Right lung (tissue), 5 donors: Measurements from ENCODE around the gene TTLL11. TPM values are rescaled to one million over a fixed set of nuclear protein-coding genes. Genes with fewer than 3 reads are reported as not detected.
"Not testable (repeated sequence)": the region's sequence is repeated elsewhere in the genome, so short reads cannot be mapped to it uniquely, and the experiment has no call there.

ENCODE experiments used
- DNase-seq, 2 donors: peaks; one replicate each; pipeline ENCODE4 v3.0.0-alpha.2; 2013
- polyA plus RNA-seq, 5 donors: library from polyadenylated mRNA; unstranded; fragments of 120-200 nt; gene quantifications; one replicate each; pipeline versions ENCODE4 v1.2.1 to v1.2.3, GENCODE V29; 2013; ENCODE audit warnings: inconsistent platforms in 1 of 5, low replicate concordance in 1 of 5; ENCODE audit not compliant: insufficient read length in 5 of 5, insufficient read depth in 1 of 5

Gene TTLL11
- polyA plus RNA-seq, 5 donors = 8.3 to 11.7 (median 10.0) TPM

- no peak for DNase-seq
These were observed 88.5 kb downstream of the TTLL11 start for GRCh38 chr9:122004589-122004988.

DNA sequence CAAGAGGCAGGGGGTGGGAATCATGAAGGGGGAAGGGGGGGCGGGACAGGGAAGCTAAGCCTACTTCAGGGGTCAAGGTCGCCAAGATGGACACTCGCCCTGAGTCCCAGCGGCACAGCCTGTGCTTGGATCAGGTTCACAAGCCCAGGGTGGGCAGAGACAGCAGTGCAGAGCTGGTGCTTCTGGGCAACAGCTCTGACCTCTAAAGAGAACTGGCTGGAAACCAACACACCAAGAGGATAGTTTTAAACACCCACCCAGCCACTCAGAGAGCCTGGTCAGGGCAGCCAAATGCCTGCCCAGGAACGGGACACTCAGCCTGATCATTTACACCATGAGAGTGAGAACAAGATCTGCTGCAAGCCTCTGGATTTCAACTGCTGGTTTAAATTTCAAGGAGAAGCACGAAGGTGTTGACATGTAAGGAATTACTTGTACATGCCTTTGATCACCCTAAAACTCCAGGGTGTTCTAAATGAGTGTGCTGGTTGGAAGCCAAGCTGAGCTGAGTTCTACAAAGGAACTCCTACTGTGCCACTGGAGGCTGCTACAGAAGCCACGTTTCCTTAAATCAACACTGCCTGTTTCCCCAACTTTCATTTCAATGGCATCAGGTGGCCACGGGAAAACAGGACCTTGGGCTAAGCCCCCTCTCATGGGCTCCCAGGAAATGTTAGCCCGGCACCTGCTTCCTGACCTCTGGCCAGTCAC is 91.5 kb downstream of the TTLL11 start:
- no peak for DNase-seq

DNA sequence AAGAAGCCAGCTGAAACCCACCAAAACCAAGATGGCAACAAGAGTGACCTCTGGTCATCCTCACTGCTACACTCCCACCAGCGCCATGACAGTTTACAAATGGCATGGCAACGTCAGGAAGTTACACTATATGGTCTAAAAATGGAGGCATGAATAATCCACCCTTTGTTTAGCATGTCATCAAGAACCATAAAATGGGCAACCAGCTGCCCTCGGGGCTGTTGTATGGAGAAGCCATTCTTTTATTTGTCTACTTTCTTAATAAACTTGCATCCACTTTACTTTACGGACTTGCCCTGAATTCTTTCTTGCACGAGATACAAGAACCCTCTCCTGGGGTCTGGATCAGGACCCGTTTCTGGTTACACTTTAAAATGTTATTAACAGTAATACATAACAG is 92.6 kb downstream of the TTLL11 start:
- DNase-seq = not testable (repeated sequence)

GRCh38 chr9:121999556-121999955 is 93.6 kb downstream of the TTLL11 start:
- DNase-seq = no peak

DNA sequence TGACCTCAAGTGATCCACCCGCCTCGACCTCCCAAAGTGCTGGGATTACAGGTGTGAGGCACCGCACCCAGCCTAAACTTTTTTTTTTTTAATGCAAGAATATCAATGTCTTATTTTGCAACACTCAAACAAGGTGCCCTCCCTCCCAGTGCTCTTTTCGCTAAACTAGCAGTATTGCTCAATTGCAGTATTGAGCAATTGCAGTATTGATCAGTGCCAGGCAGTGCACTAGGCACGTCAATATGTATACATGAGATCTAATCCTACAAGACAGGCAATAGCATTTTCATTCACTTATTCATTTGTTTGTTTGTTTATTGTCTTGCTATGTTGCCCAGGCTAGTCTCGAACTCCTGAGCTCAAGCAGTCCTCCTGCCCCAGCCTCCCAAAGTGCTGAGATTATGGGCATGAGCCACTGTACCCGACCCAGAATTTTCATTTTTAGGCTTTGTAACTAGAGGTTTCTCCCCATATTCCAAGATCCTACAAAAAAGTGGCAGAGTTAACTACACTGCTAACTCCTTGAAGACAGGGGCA is 94.5 kb downstream of the TTLL11 start:
- DNase-seq = no peak

DNA sequence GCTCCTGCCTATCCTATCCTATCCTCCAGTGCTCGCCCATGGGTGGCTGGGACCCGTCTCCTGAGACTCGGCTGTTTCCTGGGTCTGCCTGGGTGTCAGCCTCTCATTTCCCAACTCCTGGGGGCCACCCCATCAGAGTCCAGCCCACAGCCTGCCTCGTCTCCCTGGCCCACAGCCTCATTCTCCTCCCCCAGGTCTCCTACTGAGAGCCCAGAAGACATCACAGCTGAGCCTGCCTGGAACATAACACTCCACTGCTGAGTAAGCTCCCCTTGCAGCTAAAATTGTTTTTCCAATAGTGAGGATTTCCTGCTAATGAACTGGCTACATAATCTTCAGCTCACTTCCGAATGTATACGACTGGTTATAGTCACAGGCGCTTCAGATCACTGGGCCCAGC is 95.3 kb downstream of the TTLL11 start:
- DNase-seq = peak in 1 of 2 donors; percentile 48

DNA sequence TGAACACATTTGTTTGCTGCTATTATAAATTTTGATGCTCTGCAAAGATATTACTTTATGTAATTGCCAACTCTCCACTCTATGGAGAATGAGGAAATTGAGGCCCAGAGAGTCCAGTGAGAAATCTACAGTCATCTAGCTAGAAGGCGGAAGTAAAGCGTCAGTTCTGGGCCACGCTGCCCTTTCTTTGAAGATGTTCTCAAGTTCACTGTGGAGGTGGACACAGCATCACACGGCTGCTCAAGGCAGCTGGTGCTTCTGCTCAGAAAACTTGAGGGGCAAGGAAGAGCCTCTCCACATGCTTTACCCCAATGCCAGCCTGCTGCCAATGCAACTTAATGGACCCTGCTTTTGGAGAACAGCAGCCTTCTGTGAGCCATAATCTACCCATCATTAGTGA is 96.3 kb downstream of the TTLL11 start:
- no peak for DNase-seq

- no peak for DNase-seq
These were observed 97.1 kb downstream of the TTLL11 start for GRCh38 chr9:121995997-121996396.

DNA sequence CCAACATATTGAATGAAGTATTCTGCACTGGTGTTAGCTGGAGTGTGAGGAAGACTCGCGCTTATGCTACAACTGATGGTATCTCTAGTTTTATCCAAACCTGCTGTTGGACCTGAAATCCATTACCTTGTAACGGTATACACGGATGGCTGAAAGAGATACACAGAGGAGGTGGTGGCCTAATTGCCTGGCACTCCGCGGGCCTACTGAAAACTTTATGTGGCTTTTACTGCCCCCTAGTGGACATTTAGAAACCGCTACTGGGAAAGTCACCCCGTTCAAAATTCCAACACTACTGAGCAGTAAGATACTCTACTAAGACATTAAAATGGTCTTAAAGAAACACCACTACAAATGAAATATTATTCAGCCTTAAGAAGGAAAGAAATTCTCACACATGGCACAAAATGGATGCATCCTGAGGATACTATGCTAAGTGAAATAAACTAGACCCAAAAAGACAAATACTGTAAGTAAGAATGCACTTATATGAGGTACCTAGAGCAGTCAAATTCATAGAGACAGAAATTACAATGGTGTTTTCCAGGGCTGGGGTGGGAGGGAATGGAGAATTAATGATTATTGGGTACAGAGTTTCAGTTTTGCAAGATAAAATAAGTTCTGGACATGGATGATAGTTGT is 100.4 kb downstream of the TTLL11 start:
- peak; percentile 61 to 75 for DNase-seq

DNA sequence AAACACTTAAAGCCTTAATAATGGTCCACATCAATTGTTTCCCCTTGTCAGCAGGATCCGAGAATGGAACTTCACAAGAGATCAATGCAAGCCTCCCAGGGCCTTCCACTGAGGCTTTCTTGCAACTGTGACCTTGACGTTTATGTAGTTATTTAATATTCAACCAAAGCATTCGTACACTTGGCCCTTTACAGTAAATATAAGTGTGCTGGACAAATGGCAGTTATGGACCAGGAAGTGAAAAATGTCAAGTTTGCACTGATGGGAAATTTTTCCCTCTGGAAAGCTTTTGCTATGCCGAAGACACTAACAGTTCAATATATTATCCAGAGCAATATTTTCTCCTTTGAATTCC is 101.8 kb downstream of the TTLL11 start:
- DNase-seq = no peak

DNA sequence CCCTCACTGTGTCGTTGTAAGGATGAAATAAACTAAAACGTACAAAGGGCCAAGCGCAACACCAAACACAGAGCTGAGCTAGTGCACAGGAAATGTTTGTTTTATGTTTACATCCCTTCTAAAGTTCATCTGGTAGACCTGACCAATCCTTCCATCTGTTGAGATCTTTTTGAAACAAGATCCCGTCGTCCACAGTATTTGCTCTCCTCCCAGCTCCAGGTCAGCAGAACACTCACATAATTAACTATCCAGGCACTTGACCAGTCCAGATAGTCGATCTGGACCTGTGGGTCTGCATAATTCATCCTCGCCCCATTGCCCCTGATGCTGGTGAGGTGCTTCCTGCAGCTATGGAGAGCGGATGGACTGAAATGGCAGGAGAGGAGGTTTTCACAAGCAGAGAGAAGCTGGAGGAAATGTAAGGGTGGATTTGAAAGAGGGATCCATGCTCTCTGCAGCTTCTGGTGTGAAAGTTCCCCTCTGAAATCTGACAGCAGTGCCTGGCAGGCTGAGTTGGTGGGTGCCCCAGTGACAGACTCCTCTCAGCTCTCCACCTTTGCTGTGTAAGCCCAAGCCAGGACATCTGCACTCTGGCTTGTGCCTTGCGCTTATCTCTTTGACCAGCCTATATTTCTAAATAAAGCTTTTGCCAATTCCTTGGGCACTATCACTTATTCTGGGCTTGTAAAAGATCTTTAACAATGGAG is 102.4 kb downstream of the TTLL11 start:
- DNase-seq = no peak

DNA sequence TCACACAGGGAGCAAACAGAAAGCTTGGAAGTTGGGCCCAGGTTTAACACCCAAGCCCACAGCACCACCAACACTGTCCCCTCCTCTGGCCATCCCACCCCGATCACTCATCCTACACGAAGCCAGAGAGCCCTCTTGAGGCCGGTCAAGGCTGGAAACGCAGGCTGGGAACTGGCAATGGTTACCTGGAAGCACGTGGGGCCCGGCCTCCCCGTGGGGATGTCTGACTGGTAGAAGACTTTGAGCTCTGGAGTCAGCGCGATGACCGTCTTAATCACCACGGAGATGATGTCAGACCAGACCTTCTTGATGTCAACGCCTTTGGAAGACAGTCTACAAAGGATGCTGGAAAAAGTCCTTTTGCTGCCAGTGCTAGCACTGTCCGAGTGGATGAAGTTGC is 104.1 kb downstream of the TTLL11 start:
- no peak for DNase-seq

DNA sequence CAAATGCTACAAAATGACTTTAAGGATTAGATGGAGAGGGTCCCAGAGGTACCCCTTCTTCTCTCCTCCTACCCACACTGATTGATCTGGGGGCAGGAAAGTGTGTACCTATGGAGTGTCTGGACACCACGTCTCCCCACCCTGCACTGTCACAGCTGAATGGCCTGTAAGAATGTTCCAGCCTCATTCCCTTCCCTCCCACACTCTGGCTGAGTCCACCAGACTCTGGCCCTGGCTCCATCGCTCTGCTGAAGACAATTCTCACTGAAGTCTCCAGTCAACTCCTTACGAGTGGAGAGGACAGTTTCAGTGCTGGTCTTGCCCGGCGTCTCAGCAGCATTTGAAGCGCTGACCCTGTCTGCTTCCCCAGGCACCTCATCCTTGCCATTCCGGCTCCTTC is 105.8 kb downstream of the TTLL11 start:
- DNase-seq = no peak

DNA sequence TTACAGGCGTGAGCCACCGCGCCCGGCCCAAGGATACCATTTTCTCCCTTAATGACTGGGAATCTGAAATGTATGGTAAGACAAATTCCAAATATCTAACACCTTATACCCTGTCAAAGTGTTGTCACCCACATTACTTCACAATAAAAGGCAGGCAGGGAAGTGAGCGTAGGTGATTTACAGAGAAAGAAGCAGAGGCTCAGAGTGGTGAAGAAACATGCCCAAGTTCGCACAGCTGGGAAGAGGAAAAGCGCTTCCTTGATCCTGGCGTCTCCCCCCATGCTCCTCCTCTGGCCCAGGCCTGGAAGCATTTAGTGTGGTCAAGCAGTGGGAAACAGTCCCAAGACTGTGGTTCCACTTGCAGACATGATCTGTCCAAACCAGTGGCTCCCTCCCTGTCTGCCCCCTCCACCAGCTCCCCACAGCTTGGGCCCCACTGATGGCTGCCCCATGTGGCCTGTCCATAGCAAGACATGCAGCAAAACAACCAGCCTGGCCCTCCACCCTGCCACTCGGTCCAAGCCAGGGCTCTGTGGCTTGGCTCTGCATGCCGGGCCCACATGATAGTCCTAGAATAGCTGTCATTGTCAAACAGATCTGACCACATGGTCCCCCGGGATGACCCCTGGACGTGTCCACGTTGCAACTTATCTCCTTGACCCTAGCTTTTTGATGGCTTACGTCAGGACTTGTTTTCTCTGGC is 107.2 kb downstream of the TTLL11 start:
- no peak for DNase-seq

DNA sequence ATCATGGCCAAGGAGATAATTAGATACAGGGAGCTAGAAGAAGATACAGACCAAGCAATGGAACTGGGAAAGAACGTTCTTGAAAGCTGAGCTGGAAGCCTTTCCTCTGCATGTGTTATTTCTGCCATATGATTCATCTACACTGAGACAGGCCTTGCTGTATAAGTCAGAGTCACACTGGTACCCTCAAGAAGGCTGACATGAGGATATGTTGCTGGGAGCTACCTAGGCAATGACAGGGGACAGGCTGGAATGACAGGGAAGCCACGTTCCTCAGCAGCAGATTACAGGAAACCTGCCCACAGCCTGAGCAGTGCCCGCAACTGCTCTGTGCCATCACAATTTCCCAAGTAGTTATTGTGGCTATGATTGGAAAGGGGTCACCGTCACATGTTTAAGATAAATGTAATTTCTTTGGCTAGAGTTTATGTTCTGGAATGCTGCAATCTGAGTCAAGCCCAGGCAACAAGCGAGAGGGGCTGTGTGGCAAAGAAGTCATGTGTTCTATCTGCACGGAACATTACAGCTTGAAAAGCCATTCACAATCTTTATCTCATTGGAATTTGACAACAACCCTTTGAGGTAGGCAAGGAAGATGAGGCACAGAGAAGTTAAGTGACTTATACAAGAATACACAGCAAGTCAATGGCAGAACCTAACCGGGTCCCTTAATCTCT is 108.2 kb downstream of the TTLL11 start:
- DNase-seq = no peak

DNA sequence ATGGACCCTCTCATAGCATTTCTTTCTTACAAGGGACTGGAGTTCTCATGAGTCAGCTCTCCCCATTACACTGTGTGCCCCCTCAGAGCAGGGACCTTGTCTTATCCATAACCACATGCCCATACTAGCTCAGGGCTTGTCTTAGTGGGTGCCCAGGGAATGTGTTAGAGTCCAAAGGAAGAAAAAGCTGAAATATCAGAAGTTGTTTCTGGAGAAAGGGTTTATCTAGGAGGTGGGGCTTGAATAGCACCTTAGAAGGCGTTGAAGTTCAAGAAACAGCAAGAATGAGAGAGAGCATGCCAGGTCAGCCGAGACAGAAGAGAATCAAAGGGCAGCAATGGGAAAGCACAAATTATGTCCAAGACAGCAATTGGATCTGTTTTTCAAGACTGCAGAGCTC is 109.4 kb downstream of the TTLL11 start:
- no peak for DNase-seq

- DNase-seq = no peak
These were observed 111.8 kb downstream of the TTLL11 start for GRCh38 chr9:121981118-121981883.

DNA sequence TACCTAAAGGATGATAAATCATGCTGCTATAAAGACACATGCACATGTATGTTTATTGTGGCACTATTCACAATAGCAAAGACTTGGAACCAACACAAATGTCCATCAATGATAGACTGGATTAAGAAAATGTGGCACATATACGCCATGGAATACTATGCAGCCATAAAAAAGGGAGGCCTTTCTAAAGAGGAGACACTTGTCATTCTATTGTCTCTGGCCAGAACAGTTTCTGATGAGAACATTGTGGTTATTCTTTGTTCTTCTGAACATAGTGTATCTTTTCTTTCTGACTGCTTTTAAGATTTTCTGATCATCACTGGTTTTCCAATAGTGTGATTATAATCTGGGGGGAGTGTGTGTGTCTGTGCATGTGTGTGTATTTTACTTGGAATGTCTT is 112.4 kb downstream of the TTLL11 start:
- not testable (repeated sequence) for DNase-seq

GRCh38 chr9:121979736-121980135 is 113.4 kb downstream of the TTLL11 start:
- no peak for DNase-seq

DNA sequence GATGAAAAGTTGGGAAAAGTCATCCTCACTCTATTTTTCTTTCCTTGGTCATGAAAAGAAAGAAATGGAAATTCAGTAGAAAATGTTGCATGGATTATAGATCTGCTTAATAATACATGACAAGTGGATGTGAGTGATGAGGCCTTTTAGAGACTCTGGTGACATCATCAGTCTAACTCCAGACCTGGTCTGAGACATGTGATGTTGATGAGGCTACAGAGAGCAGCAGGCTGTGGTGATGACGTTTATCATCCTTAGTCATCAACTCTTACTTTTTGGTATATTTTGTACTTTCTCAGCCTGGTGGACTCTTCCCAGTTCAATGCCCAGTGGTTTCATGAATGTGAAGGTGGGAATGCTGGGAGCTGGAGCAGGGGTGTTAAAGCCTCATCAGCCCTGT is 116.4 kb downstream of the TTLL11 start:
- no peak for DNase-seq

DNA sequence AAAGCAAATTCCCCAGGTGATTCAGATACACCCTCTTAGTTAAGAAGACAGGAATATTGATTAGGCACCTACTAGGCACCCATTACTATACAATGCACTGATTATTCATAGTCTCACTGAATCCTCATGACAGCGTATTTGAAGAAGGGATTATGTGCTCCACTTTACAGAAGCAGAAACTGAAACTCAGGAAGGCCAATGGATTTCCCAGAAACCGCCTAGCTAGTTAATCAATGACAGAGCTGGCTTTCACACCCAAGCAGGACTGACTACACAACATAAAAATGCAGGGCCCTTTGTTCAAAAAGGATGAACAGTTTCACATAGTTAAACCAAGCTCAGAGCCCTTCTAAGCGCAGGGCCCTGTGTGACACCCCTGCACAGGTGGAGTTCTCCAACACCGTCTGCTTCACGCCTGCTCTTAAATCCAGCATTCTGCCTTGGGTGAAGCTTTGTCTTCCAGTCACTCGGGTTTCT is 117.3 kb downstream of the TTLL11 start:
- peak in 1 of 2 donors; percentile 38 for DNase-seq
